NCI-H82 treated with DMSO at 0.1 percent for 48 hours (cell line): ENCODE measurements around the gene CDKN2C.

ENCODE experiments used
- DNase-seq: peaks from one replicate; lab custom pipeline; 2025; ENCODE audit not compliant: unreplicated experiment; lab: John Stamatoyannopoulos, UW

The CDKN2C gene

DNA sequence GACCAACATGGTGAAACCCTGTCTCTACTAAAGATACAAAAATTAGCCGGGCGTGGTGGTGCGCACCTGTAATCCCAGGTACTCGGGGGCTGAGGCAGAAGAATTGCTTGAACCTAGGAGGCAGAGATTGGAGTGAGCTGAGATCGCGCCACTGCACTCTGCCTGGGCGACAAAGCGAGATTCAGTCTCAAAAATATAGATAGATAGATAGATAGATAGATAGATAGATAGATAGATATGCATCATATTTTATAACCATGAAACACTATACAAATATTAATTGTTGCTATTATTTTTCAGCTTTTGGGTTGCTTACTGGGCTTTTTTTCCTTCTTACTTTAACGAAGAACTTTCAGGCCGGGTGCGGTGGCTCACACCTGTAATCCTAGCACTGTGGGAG, 5.2 kb upstream of the CDKN2C start:
- no peak for DNase-seq

DNA sequence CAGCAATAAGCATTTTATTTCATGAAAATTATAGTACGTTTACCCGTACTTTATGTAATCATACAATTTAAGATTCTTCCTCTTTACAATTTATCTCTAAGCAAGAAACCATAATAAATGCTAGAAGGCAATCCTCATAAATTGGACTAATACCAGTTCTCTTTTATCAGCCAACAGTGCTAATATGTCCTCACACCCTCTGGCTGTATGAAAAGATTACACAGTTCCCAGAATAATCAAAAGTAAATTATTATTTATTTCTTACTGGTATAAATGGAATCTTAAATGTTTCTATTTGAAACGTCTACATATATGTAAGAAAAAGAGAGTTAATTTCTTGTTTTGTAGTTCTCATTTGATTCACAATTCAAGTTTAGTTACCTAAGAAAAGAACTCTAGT, 3.1 kb upstream of the CDKN2C start:
- DNase-seq = no peak

DNA sequence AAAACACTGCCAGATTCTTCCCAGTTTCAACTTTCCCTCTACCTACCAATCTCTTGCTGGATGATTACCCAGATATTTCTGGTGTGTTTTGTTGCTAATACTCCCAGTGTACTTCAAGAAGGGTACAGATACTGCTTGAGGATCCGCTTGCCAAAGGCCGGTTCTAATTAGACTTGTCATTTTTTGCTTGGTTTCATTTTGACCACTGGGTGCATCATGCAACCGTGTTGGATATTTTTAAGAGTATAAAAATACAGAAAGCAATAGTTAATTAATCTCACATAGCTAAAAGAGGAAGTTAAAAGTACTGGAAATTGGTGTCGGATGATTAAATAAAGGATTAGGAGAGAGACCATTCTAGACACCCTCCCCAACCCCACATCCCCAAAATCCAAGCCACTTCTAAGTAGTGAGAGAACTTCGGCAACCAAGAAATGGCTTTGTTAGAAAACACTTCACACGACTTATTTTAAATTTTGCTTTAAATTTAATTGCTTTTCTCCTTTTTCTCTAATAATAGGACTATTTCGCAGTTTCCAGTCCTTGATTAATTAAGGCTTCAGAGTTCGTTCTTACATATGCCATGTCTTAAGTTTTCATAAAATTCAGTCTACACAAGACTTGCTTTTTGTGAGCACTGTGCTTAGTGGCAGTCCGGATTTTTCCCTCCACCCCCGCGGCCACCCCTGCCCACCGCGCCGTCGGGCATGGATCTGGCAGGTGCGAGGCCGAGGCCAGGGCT, 2.5 kb upstream of the CDKN2C start:
- no peak for DNase-seq

DNA sequence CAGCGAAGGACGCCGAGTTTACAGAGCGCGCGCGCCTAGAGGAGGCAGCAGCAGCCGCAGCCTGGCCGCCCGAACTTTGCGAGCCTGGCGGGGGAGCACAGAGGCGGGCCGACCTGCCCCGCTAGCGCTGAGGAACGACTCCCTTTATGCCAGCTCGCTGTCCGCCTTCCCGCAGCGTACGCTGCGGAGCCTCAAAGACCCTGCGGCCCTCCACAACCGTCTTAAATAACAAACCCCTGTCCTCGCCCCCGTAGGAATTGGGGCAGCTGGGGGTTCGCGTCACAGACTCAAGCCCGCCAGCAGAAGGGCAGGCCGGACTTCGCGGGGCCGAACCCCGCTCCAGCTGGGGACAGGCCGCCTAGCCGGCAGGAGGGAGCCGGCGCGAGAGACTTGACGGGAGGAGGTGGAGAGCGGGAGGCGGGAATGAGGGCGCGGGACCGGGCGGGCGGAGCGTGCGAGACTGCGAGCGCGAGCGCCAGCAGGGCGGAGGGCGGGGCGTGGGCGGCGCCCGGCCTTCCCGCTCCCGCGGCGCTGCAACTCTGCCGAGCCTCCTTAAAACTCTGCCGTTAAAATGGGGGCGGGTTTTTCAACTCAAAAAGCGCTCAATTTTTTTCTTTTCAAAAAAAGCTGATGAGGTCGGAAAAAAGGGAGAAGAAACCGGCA, 1.8 kb upstream of the CDKN2C start:
- peak; percentile 70 for DNase-seq

DNA sequence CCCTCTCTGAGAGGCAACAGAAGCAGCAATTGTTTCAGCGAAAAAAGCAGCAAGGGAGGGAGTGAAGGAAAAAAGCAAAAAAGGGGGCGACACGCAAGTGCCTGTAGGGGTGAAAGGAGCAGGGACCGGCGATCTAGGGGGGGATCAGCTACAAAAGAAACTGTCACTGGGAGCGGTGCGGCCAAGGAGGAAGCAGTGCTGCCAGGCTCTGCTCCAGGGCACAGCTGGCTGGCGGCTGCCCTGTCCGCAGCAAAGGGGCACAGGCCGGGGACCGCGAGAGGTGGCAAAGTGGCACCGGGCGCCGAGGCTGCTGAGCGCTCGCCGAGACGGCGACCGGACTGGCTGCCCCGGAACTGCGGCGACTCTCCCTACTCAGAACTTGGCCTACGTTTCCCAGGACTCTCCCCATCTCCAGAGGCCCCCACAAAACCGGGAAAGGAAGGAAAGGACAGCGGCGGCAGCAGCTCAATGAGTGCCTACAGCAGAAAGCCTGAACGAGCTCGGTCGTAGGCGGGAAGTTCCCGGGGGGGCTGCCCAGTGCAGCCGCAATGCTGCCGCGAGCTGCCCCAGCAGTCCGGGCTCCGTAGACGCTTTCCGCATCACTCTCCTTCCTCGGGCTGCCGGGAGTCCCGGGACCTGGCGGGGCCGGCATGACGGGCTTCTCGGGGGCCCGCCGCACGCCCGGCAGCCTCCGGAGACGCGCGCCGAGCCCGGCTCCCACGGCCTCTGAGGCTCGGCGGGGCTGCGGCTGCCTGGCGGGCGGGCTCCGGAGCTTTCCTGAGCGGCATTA, 1.0 kb upstream of the CDKN2C start:
- no peak for DNase-seq

DNA sequence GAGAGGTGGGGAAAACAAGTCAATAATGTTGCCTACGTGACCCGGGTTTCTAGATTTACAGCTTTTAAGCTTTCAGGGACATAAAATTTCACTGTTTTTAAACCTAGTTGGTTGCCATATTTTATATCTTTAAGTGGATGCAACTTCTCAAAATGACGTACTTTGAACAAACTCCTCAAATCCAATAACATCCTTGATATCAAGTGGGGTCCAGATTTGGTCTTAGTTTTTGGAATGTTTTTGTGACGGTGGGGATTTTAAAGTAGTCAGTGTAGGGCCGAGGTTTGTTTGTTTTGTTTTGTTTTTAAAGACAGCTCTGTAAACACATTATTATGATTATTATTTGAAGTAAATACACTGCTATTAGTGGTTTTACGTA, 453 bp downstream of the CDKN2C start:
- DNase-seq = no peak

DNA sequence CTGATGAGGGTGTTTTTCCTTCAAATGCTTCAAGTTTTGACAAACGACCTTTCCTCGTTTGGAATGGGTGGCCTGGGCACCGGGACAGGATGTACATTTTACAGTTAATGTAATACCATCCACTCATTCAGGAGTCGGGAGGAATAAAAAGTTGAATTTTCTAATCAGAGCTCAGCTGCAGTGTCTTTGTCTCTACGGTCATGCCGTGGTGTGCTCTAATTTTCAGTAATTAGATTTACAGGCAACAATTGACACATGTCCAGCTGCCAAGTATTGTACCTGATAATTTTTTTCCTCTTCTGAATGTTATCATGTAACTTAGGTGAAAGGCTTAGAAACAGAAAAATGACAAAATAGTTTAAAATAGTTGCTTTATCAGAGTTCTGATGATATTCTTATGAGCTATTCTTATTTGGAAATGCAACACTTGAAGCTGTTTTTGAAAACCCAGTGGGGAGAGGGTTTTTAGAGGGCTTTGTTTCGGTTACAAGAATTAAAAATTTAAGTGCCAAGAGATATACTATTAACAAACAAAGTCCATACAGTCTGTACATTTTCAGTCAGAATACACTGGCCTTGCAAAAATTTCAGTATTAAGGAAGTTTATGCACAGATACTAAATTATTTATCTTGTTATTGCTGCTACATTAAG, 1.0 kb downstream of the CDKN2C start:
- DNase-seq = peak; percentile 29

DNA sequence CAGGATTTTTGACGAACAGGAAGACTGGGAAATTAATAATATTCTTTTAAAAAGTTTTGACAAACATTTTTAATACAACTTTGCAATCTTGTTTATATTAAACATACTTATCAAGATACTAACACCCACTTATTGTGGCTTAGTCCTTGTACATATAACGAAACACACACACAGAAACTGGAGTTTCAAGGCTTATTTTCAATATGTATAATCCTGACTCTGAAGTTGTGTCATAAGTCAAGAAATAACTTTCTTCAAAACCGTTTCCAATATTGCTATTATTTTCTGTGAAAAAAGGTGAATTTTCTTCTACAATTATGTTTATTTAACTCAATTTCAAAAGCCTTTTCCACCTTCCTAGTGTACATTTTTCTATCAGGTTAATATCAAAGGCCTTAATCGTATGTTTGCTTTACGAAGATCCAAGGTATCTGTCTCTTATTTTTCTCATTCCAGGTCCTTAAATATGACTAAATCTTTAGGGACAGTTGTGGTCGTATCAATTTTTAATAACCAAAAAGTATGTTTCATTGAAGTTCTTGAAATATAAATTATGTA, 1.8 kb downstream of the CDKN2C start:
- no peak for DNase-seq

DNA sequence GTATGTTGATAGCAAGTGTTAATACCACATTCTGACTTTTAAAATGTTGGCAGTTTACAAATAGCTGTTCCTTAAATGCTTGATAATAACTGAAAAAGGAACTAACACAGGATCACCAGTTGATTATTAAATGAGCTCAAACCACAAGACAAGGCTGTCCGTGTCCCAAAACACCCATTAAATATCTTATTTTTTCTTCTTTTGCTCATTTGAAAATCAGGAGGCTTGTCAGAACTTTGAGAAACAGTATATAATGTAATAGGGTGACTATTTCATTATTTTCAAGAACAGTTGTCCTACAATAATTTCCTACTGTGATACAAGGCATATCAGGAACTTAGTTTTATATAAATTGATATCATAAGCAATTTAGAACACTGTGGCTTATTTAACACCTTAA, 2.7 kb downstream of the CDKN2C start:
- no peak for DNase-seq

DNA sequence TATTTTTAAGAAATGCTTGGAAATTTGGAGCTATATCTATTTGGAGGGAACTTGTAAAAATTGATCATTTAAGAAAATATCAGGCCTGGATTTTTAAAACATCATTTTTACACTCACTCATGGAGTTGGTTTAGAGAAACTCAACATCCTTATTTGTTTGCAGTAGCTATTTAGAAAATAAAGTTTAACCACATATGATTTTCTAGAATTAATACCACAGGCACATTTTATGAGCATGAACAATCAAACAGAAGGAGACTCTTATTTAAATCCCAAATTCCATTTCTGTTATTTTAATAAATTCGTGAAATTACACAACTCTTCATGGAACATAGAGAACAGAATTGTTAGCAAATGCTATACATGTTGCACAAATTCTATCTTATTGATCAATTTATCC, 3.2 kb downstream of the CDKN2C start:
- DNase-seq = no peak

DNA sequence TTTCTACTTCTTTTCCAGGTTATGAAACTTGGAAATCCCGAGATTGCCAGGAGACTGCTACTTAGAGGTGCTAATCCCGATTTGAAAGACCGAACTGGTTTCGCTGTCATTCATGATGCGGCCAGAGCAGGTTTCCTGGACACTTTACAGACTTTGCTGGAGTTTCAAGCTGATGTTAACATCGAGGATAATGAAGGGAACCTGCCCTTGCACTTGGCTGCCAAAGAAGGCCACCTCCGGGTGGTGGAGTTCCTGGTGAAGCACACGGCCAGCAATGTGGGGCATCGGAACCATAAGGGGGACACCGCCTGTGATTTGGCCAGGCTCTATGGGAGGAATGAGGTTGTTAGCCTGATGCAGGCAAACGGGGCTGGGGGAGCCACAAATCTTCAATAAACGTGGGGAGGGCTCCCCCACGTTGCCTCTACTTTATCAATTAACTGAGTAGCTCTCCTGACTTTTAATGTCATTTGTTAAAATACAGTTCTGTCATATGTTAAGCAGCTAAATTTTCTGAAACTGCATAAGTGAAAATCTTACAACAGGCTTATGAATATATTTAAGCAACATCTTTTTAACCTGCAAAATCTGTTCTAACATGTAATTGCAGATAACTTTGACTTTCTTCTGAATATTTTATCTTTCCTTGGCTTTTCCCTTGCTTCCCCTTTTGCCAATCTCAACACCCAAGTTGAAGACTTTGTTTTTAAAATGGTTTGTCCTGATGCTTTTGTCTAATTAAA, 4.0 kb downstream of the CDKN2C start:
- DNase-seq = no peak

DNA sequence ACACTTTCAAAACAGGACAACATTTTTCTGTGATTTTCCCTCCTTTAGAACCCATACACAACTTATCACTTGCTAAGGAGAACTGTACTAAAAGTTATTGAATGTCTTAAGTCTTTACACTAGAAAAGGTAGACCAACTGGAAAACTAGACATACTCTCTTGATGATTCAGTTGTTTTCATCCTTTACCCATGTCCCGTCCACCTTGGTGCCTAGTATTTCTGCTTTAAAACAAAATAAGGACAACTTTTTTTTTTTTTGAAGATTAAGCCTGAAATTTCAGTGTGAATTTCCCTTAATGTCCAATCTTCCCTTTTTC, 4.5 kb downstream of the CDKN2C start:
- DNase-seq = no peak

DNA sequence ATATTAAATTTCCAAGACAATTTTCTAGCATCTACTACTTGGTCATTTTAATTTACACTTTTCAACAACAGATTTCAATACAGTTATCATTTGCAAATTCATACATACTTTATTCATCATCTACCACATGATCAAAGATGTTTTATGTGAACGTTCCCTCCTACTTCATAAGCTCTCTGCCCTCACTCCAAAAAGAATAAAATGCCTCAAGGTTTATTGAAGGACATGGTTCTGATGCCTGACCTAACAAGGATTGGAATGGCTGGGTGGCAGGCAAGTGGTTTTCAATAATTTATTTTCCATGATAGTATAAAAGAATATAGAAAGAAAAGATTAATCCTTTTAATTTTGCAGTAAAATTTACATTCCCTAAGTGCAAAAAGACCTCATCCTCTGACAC, 5.4 kb downstream of the CDKN2C start:
- DNase-seq = no peak

DNA sequence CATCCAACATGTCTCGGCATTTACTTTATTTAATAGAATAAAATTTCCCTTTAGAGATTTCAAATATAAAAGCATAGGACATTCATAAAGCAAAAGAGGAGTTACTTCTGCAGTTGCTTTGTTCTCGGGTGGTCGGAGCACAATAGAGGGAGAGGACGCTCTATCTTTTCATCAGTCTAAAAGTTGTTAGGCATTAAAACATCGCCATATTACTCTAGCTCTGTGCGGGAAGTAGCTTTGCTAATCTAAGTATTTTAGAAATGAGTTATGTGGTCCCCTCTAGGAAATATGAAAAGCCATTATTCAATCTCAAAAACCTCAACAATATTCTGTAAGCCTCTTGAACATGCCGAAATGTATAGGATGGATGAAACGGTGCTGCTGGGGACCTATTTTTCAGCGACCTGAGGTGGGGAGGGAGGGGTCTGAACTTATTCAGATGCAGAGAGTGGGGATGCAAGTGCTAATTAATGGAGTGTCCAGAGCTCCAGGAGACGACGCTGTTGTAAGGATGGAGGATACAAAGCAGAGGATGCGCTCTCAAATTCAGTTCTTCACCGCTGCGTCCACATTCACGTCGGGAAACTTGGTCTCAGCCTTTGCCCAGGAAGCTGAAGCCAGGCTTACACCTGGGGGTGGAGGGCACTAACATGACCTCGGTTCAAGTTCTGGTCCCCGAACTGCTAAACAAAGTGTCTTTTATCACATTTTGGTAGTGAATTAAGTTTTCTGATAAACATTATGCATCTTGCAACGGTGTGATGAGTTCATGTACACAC, 6.3 kb downstream of the CDKN2C start:
- DNase-seq = no peak

DNA sequence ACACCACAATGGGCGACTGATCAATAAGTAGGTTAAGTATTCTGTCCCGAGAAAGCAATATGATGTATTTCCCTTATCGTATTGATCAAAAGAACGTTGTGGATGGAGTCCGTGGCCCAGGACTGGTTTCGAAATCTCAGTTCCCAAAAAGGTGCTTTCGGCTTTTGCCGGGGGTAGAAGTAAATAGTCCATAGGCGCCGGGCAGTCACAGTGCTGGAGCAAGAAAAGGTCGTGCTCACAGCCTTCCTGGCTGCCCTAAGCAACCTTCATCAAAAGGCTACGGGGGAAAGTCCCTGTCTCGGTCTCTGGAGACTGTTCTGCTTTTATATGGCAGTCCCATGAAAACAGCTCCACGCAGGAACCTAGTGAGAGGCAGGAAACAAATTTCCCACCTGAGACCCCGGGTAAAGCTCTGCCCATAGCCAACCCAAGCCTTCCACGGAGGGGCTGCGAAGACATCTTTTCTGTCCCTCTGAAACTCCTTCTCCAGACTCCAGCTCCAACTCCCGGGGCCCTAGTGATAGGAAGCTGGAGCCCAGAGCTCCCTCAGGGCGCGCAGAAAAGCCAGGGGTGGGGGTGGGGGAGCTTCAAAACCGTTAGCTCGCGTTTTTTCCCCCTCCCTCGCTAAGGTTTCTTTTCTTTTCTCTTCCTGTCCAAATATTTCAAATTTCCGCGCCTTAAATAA, 7.0 kb downstream of the CDKN2C start:
- no peak for DNase-seq

DNA sequence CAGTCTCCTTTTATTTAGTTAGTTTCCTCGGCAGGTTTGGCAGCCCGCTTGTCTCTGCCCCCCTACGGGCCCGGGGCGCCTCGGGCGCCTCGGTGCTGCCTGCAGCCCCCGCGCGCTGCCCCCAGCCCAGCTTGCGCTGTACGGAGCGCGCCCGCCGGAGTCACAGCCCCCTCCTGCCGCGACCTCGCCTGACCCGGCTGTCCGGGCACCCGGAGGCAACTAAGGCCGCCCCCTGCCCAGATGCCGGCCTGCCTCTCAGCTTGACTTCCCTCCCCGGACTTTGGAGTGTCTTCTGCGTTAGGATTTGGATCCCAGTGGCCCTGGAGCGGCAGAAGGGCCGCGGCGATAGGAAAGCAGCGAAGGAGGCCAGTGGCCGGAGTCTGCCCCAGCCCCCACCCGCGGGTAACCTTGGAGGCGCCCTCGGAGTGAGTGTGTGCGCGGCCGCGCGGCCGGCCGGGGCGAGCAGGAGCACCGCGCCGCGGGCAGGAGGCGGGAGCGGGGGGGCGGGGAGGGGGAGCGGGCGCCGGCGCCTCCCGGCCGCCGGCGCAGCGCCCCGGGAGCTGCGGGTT, 7.6 kb downstream of the CDKN2C start:
- no peak for DNase-seq

DNA sequence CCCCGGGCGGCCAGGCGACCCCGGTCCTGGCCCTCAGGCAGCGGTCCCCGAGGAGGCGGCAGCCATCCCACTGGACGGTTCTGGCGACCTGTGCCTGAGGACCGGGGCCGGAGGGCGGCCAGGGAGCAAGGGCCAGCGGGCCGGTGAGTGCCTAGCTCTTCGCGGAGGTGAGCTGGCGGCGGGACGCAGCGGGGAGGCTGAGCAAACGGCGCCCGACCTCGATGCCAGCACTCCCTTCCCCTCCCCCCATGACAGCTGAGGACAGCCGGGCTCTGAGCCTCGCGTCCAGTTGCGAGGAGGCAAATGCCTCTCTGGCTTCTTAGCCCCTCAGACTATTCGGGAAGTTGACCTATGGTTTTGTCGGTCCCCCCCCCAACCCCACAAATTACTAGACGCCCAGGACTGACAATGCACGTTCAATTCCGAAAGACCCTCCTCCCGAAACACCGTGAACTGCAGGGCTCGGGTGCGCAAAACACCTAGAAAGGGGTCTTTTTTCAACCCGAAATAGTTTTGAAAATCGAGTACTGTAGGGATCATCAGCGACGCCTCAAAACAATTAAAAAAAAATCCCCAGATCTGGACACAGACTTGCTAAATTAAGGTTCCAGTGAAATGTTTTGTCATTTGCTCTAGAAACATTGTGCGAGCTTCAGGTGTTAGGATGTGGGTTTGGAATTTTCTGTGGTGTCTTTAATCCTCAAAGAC, 8.3 kb downstream of the CDKN2C start:
- DNase-seq = peak; percentile 69
